ENCODE data around the gene BMP8B. TPM values are rescaled to one million over a fixed set of nuclear protein-coding genes. Genes with fewer than 3 reads are reported as not detected.
A peak's percentile ranks its signal among the peaks of the same experiment; 100 is the strongest.

The BMP8B gene
- total and polyA plus RNA-seq, 2 experiments from 2014 or later, result not detected

DNA sequence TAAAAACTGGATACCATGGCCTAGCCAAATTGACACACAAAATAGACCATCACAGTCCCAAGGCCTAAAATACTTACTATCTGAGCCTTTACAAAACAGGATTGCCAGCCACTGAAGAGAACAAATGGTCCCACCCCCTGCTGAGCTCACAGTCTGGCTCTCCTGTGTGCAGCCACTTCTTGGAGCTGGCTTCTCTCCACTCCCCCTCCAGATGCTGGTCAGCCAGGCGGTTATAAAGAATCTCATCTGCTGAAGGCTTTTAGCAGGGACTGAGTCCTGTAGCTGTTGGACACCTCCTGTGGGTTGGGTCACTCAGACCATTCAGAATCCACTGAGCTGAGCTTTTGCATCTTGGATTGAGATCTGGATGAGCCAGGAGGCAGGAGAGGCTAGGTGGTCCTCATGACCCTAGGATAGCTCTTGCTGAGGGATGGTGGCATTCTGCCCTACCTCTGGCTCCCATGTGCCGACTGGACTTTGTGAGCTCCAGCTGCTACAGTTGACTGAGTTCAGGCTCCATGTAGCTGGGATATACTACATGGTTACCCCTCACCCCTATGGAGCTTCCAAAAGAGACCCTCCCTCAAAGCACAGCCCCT, 33.7 kb downstream of the BMP8B start:
- Histone ChIP-seq H3K4me3 (no peak overlapping the region), H2AFZ (no peak overlapping the region), H3K79me2 (ENCODE audit: insufficient read depth) (no peaks in the 10 kb centered on the region), H3K4me1 (ENCODE audit: insufficient read depth) (no peaks in the 10 kb centered on the region), H3K9me2 (ENCODE audit: insufficient read depth) (no peaks in the 10 kb centered on the region), H3K9me3 (ENCODE audit: low read depth) (no peaks in the 10 kb centered on the region), H3K36me3 (ENCODE audit: low read depth) (peaks cover 28% of the 10 kb centered on the region; the same call in 1 of the 2 replicates), H3K27ac (no peak overlapping the region), H3K27me3 (replicated peaks; ENCODE audit: insufficient read depth) (no peaks in the 10 kb centered on the region), H3K4me2 (ENCODE audit: unreplicated experiment) (no peak overlapping the region), H3F3A (ENCODE audit: insufficient read depth) (no peaks in the 10 kb centered on the region), H4K20me1 (ENCODE audit: insufficient read depth) (no peaks in the 10 kb centered on the region), H3K9ac (no peak overlapping the region)
- no peak for DNase-seq
- in situ Hi-C loops (cut with MboI), result no loop called here
- WGBS, 2 experiments (ENCODE audit: low coverage in 1 of 2, low lambda C conversion rate in 2 of 2, missing lambda C conversion rate in 2 of 2), result 61 to 69% methylated on average over 2 of the region's 2 CpGs
- TF ChIP-seq EZH2 (IDR thresholded peaks at IDR 0.05; ENCODE audit: insufficient read depth, poor library complexity, severe bottlenecking) (no peak), EZH2phosphoT487 (IDR thresholded peaks at IDR 0.05; ENCODE audit: insufficient read depth, low read depth) (no peak)

DNA sequence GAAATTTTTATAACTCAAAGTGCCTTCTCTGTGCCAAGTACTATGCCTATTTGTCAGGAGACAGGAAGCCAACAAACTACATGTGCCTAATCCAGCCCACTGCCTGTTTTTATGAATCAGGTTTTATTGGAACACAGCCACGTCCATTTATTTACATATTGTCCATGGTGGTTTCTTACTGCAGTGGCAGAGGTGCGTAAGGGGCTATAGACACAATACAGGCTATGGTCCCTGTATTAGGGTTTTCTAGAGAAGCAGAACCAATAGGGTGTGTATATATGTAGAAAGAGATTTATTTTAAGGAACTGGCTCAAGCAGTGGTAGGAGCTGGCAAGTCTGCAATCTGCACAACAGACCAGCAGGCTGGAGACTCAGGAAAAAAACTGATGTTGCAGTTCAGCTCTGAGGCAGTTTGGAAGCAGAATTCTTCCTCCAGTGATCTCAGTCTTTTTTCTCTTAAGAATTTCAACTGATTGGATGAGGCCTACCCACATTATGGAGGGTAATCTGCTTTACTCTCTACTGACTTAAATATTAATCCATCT, 34.6 kb downstream of the BMP8B start:
- Histone ChIP-seq H4K20me1 (ENCODE audit: insufficient read depth) (no peaks in the 10 kb centered on the region), H3K4me3 (no peak overlapping the region), H3K79me2 (ENCODE audit: insufficient read depth) (no peaks in the 10 kb centered on the region), H3F3A (ENCODE audit: insufficient read depth) (no peaks in the 10 kb centered on the region), H3K9ac (no peak overlapping the region), H3K27ac (no peak overlapping the region), H3K4me2 (ENCODE audit: unreplicated experiment) (no peak overlapping the region), H2AFZ (no peak overlapping the region), H3K9me3 (ENCODE audit: low read depth) (no peaks in the 10 kb centered on the region), H3K4me1 (ENCODE audit: insufficient read depth) (no peaks in the 10 kb centered on the region), H3K9me2 (ENCODE audit: insufficient read depth) (no peaks in the 10 kb centered on the region), H3K27me3 (replicated peaks; ENCODE audit: insufficient read depth) (no peaks in the 10 kb centered on the region), H3K36me3 (ENCODE audit: low read depth) (peaks cover 34% of the 10 kb centered on the region; the same call in 1 of the 2 replicates)
- TF ChIP-seq EZH2 (IDR thresholded peaks at IDR 0.05; ENCODE audit: insufficient read depth, poor library complexity, severe bottlenecking) (no peak), EZH2phosphoT487 (IDR thresholded peaks at IDR 0.05; ENCODE audit: insufficient read depth, low read depth) (no peak)
- 79 to 81% methylated on average over 2 of the region's 2 CpGs for WGBS, 2 experiments (ENCODE audit: low coverage in 1 of 2, low lambda C conversion rate in 2 of 2, missing lambda C conversion rate in 2 of 2)
- peak; percentile 8 for DNase-seq
- in situ Hi-C loops (cut with MboI), result no loop called here

DNA sequence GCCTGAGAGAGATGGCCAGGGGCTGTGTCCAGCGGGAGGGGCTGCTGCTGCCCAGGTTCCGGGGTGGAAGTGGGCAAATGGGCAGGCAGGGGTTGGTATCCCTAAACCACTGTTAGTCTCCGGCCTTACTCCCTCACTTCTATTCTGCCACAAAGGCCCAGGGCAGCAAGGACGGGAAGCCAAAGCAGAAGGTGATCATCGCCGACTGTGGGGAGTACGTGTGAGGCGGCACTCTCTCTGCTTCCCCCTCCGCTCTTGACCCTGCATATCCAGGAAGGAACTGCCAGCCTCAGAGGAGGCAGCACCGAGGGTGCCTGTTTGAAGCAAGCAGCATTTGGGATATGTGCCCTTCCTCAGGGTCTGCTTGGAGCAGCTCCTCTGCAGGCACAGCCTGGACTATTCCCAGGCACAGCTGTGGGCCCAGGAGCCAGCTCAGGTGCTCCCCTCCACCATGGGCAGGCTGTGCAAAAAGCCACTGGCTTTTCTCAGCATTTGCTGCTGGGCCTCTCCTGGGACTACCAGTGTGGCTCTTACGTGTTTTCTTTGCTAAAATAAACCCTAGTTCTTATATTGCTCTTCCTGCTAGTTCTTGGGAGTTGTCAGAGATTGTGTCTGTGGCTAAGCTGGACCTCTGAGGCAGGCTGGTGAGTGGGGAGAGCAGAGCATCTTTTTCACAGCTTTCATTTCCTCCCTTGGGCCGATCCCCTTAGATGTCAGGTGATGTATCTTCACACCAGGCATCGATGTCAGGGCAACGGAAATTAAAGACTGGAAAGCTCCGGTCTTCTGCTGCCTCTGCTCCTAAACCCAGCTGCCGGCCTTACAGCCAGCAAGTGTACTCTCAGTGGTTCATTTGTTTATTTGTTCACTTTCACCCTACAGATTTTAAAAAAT, 35.3 kb downstream of the BMP8B start:
- Histone ChIP-seq H4K20me1 (ENCODE audit: insufficient read depth) (no peaks in the 10 kb centered on the region), H3K27ac (no peak overlapping the region), H2AFZ (no peak overlapping the region), H3F3A (ENCODE audit: insufficient read depth) (no peaks in the 10 kb centered on the region), H3K4me1 (ENCODE audit: insufficient read depth) (no peaks in the 10 kb centered on the region), H3K4me3 (no peak overlapping the region), H3K4me2 (ENCODE audit: unreplicated experiment) (no peak overlapping the region), H3K9me3 (ENCODE audit: low read depth) (no peaks in the 10 kb centered on the region), H3K27me3 (replicated peaks; ENCODE audit: insufficient read depth) (no peaks in the 10 kb centered on the region), H3K36me3 (ENCODE audit: low read depth) (peaks cover 39% of the 10 kb centered on the region; the same call in 1 of the 2 replicates), H3K9me2 (ENCODE audit: insufficient read depth) (no peaks in the 10 kb centered on the region), H3K79me2 (ENCODE audit: insufficient read depth) (no peaks in the 10 kb centered on the region), H3K9ac (no peak overlapping the region)
- DNase-seq, result no peak
- 96 to 98% methylated on average over 16 of the region's 16 CpGs for WGBS, 2 experiments (ENCODE audit: low coverage in 1 of 2, low lambda C conversion rate in 2 of 2, missing lambda C conversion rate in 2 of 2)
- TF ChIP-seq EZH2phosphoT487 (IDR thresholded peaks at IDR 0.05; ENCODE audit: insufficient read depth, low read depth), result no peak
- TF ChIP-seq EZH2 (IDR thresholded peaks at IDR 0.05; ENCODE audit: insufficient read depth, poor library complexity, severe bottlenecking), result no peak
- in situ Hi-C loops (cut with MboI), result no loop called here

DNA sequence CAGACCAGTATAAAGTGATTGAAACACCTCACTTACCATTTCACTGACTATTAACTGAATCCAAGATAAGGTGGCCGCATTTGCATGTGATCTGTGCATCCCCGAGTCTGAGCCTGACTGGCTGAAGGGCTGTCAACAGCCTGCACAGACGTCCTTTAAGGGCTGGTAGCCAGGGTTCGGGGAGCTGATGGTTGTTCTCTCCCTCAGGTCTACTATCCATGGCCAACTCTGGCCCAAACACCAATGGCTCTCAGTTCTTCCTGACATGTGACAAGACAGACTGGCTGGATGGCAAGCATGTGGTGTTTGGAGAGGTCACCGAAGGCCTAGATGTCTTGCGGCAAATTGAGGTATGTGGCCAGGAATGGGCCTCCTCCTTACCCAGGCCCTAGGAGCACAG, 36.0 kb downstream of the BMP8B start:
- H3K27ac ChIP-seq, result no peak overlapping the region
- H3K9ac ChIP-seq, result no peak overlapping the region
- no peaks in the 10 kb centered on the region for H4K20me1 ChIP-seq (ENCODE audit: insufficient read depth)
- no peaks in the 10 kb centered on the region for H3K4me1 ChIP-seq (ENCODE audit: insufficient read depth)
- DNase-seq, result no peak
- H2AFZ ChIP-seq, result no peak overlapping the region
- H3K27me3 ChIP-seq (replicated peaks; ENCODE audit: insufficient read depth), result no peaks in the 10 kb centered on the region
- no peaks in the 10 kb centered on the region for H3K9me2 ChIP-seq (ENCODE audit: insufficient read depth)
- no peak overlapping the region for H3K4me3 ChIP-seq
- H3K79me2 ChIP-seq (ENCODE audit: insufficient read depth), result no peaks in the 10 kb centered on the region
- H3K36me3 ChIP-seq (ENCODE audit: low read depth), result peaks cover 44% of the 10 kb centered on the region
- WGBS, 2 experiments (ENCODE audit: low coverage in 1 of 2, low lambda C conversion rate in 2 of 2, missing lambda C conversion rate in 2 of 2), result 90 to 93% methylated on average over 6 of the region's 6 CpGs
- no peak overlapping the region for H3K4me2 ChIP-seq (ENCODE audit: unreplicated experiment)
- no peaks in the 10 kb centered on the region for H3F3A ChIP-seq (ENCODE audit: insufficient read depth)
- no peaks in the 10 kb centered on the region for H3K9me3 ChIP-seq (ENCODE audit: low read depth)
- in situ Hi-C loops (cut with MboI), result no loop called here
- TF ChIP-seq EZH2 (IDR thresholded peaks at IDR 0.05; ENCODE audit: insufficient read depth, poor library complexity, severe bottlenecking), result no peak
- TF ChIP-seq EZH2phosphoT487 (IDR thresholded peaks at IDR 0.05; ENCODE audit: insufficient read depth, low read depth), result no peak

Measured in GM23248 (cell line).